Osteocyte (in vitro differentiated cells): ENCODE results near the gene GPR142. TPM values are rescaled to one million over a fixed set of nuclear protein-coding genes. Genes with fewer than 3 reads are reported as not detected.
"Not testable (repeated sequence)": the region's sequence is repeated elsewhere in the genome, so short reads cannot be mapped to it uniquely, and the experiment has no call there.

Source experiments
- DNase-seq: peaks from one replicate; pipeline ENCODE4 v3.0.0; 2021; ENCODE audit warnings: mixed read lengths; ENCODE audit not compliant: unreplicated experiment; ENCODE audit errors: extremely low spot score
- H3K27ac Mint-ChIP-seq: one replicate; pipeline ENCODE4 v1.8.0; 2021; ENCODE audit warnings: mild to moderate bottlenecking, mixed read lengths; ENCODE audit not compliant: unreplicated experiment
- H3K27me3 Mint-ChIP-seq: one replicate; pipeline ENCODE4 v1.8.0; 2021; ENCODE audit warnings: mixed read lengths; ENCODE audit not compliant: unreplicated experiment
- H3K36me3 Mint-ChIP-seq: one replicate; pipeline ENCODE4 v1.8.0; 2021; ENCODE audit warnings: mixed read lengths; ENCODE audit not compliant: unreplicated experiment
- H3K4me1 Mint-ChIP-seq: one replicate; pipeline ENCODE4 v1.8.0; 2021; ENCODE audit warnings: mixed read lengths; ENCODE audit not compliant: unreplicated experiment
- H3K4me3 Mint-ChIP-seq: one replicate; pipeline ENCODE4 v1.8.0; 2021; ENCODE audit warnings: mild to moderate bottlenecking, moderate library complexity, mixed read lengths; ENCODE audit not compliant: unreplicated experiment
- H3K9me3 Mint-ChIP-seq: one replicate; pipeline ENCODE4 v1.8.0; 2021; ENCODE audit warnings: mixed read lengths; ENCODE audit not compliant: unreplicated experiment
- CTCF ChIP-seq: fragments of 200-600 bp; sonication (generic); IDR thresholded peaks from 2 replicates; pipeline ENCODE4 v1.5.0; 2021; ENCODE audit warnings: antibody characterized with exemption, mild to moderate bottlenecking, moderate library complexity
- total RNA-seq: library from RNA; stranded (reverse); gene quantifications from 2 replicates; pipeline ENCODE4 v1.2.1, GENCODE V29; 2021

GPR142 gene
- total RNA-seq, 1 donor from 2014 or later, result not detected

GRCh38 chr17:74396567-74396966 is 29.3 kb downstream of the GPR142 start:
- Mint-ChIP-seq H3K36me3 (no peaks in the 10 kb centered on the region), H3K4me1 (peaks cover 14% of the 10 kb centered on the region), H3K27me3 (peaks cover 3% of the 10 kb centered on the region), H3K4me3 (no peak overlapping the region), H3K27ac (no peak overlapping the region), H3K9me3 (no peaks in the 10 kb centered on the region)
- no peak for TF ChIP-seq CTCF
- DNase-seq, result no peak

- no peaks in the 10 kb centered on the region for H3K4me1 Mint-ChIP-seq
- no peak for TF ChIP-seq CTCF
- H3K27ac Mint-ChIP-seq, result no peak overlapping the region
- DNase-seq, result no peak
- no peak overlapping the region for H3K4me3 Mint-ChIP-seq
- no peaks in the 10 kb centered on the region for H3K9me3 Mint-ChIP-seq
- H3K36me3 Mint-ChIP-seq, result no peaks in the 10 kb centered on the region
- H3K27me3 Mint-ChIP-seq, result peaks cover 11% of the 10 kb centered on the region
Measured at GRCh38 chr17:74402048-74402447, 34.7 kb downstream of the GPR142 start.

DNA sequence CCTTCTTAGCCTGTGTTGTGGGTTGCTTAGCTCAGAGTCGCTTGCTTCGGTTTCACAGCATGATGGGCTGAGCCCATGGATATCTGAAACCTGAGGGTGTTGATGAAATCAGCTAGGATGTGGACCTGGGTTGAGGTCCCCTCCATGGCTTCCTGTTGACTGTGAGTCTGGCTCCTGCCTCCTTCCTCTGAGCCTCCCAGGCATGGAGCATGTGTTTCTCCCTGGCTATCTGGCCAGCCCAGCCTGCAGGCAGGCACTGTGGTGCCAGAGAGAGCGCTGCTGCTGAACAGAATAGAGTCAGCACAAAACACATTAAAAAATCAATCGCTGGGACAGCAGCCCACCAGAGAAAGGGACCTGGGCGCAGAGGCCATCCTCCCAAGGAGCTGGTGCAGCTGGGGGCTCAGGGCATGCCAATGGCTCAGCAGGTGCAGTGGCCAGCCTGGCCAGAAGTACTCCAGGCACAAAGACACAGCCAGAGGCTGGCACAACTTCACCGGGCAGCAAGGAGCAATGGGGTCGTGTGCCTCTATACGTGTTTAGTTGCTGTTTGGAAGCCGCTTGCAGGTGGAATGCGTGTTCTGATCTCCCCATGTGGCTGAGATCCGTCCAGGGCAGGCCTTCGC is 36.3 kb downstream of the GPR142 start:
- Mint-ChIP-seq H3K27me3 (peaks cover 14% of the 10 kb centered on the region), H3K27ac (no peak overlapping the region), H3K9me3 (no peaks in the 10 kb centered on the region), H3K4me3 (no peak overlapping the region), H3K36me3 (no peaks in the 10 kb centered on the region), H3K4me1 (no peaks in the 10 kb centered on the region)
- DNase-seq, result no peak
- TF ChIP-seq CTCF, result no peak

DNA sequence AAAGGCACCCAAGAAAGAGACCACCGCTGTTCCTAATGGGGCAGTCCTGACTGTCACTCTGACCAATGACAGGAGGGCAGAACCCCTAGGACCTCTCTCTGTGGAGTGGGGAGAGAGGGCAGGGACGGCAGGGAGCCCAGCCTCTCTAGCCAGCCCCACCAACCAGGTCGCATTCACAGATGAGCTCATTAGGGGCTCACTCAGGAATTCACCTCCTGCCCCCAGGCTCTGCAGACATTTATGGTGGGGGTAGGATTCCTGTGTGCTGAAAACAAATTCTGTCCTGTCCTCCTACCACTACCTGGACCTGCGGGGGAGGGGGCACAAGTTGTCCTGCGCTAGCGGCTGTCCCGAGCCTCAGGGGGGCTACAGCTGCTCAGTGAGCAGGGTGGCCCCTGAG is 36.9 kb downstream of the GPR142 start:
- H3K36me3 Mint-ChIP-seq, result no peaks in the 10 kb centered on the region
- no peaks in the 10 kb centered on the region for H3K9me3 Mint-ChIP-seq
- DNase-seq, result no peak
- H3K4me3 Mint-ChIP-seq, result no peak overlapping the region
- no peak for TF ChIP-seq CTCF
- peaks cover 10% of the 10 kb centered on the region for H3K27me3 Mint-ChIP-seq
- H3K4me1 Mint-ChIP-seq, result no peaks in the 10 kb centered on the region
- no peak overlapping the region for H3K27ac Mint-ChIP-seq

- peaks cover 10% of the 10 kb centered on the region for H3K27me3 Mint-ChIP-seq
- no peaks in the 10 kb centered on the region for H3K9me3 Mint-ChIP-seq
- H3K4me1 Mint-ChIP-seq, result no peaks in the 10 kb centered on the region
- DNase-seq, result no peak
- no peak overlapping the region for H3K27ac Mint-ChIP-seq
- no peaks in the 10 kb centered on the region for H3K36me3 Mint-ChIP-seq
- TF ChIP-seq CTCF, result no peak
- H3K4me3 Mint-ChIP-seq, result no peak overlapping the region
Measured at GRCh38 chr17:74404789-74405188, 37.5 kb downstream of the GPR142 start.

DNA sequence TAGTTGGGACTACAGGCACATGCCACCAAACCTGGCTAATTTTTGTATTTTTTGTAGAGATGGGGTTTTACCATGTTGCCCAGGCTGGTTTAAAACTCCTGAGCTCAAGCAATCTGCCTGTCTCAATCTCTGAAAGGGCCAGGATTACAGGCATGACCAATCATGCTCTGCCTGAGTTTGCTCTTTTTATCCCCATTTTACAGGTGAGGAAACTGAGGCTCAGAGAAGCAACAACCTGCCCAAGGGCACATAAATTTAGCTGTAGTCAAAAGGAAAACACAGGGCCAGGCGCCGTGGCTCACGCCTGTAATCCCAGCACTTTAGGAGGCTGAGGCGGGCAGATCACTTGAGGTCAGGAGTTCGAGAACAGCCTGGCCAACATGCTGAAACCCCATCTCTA is 38.0 kb downstream of the GPR142 start:
- H3K27me3 Mint-ChIP-seq, result peaks cover 10% of the 10 kb centered on the region
- H3K4me1 Mint-ChIP-seq, H3K9me3 Mint-ChIP-seq, DNase-seq, H3K27ac Mint-ChIP-seq, H3K36me3 Mint-ChIP-seq, H3K4me3 Mint-ChIP-seq: not testable (repeated sequence)
